Measurements from ENCODE around the gene EPC2.

GRCh38 chr2:148649936-148650335 lies 5.4 kb downstream of the EPC2 start:
- TF ChIP-seq CTCF (IDR thresholded peaks at IDR 0.05) (no peak), TCF7L2 (IDR thresholded peaks at IDR 0.05; ENCODE audit: low read depth, low read length) (no peak)
